ENCODE measurements around the gene GPR137.

Gene GPR137

GRCh38 chr11:64286801-64287159, 1.1 kb downstream of the GPR137 start:
- TF ChIP-seq CTCF (IDR thresholded peaks at IDR 0.05; ENCODE audit: low read depth, low read length) (no peak), POLR2A (IDR thresholded peaks at IDR 0.05; ENCODE audit: extremely low read depth, insufficient read length) (no peak), MAX (IDR thresholded peaks at IDR 0.05; ENCODE audit: low read depth, low read length) (no peak), MYC (IDR thresholded peaks at IDR 0.05; ENCODE audit: low read depth, low read length) (no peak)
- DNase-seq (ENCODE audit: low read depth), result no peak
- no peak overlapping the region for H3K4me3 ChIP-seq (ENCODE audit: low read depth, low read length)

- TF ChIP-seq MAX (IDR thresholded peaks at IDR 0.05; ENCODE audit: low read depth, low read length), result no peak
- no peak for TF ChIP-seq CTCF (IDR thresholded peaks at IDR 0.05; ENCODE audit: low read depth, low read length)
- no peak for TF ChIP-seq POLR2A (IDR thresholded peaks at IDR 0.05; ENCODE audit: extremely low read depth, insufficient read length)
- no peak for TF ChIP-seq MYC (IDR thresholded peaks at IDR 0.05; ENCODE audit: low read depth, low read length)
- no peak overlapping the region for H3K4me3 ChIP-seq (ENCODE audit: low read depth, low read length)
- no peak for DNase-seq (ENCODE audit: low read depth)
These were observed 2.2 kb downstream of the GPR137 start for GRCh38 chr11:64287676-64288352.

GRCh38 chr11:64288353-64288750, 2.7 kb downstream of the GPR137 start:
- no peak overlapping the region for H3K4me3 ChIP-seq (ENCODE audit: low read depth, low read length)
- no peak for DNase-seq (ENCODE audit: low read depth)
- TF ChIP-seq CTCF (IDR thresholded peaks at IDR 0.05; ENCODE audit: low read depth, low read length) (no peak), MAX (IDR thresholded peaks at IDR 0.05; ENCODE audit: low read depth, low read length) (no peak), POLR2A (IDR thresholded peaks at IDR 0.05; ENCODE audit: extremely low read depth, insufficient read length) (no peak), MYC (IDR thresholded peaks at IDR 0.05; ENCODE audit: low read depth, low read length) (no peak)

- TF ChIP-seq MAX (IDR thresholded peaks at IDR 0.05; ENCODE audit: low read depth, low read length) (no peak), POLR2A (IDR thresholded peaks at IDR 0.05; ENCODE audit: extremely low read depth, insufficient read length) (no peak), CTCF (IDR thresholded peaks at IDR 0.05; ENCODE audit: low read depth, low read length) (no peak), MYC (IDR thresholded peaks at IDR 0.05; ENCODE audit: low read depth, low read length) (no peak)
These were observed 3.4 kb downstream of the GPR137 start for GRCh38 chr11:64289002-64289564.

GRCh38 chr11:64290352-64291261, 5.0 kb downstream of the GPR137 start:
- no peak for DNase-seq (ENCODE audit: low read depth)
- H3K4me3 ChIP-seq (ENCODE audit: low read depth, low read length), result no peak overlapping the region
- TF ChIP-seq POLR2A (IDR thresholded peaks at IDR 0.05; ENCODE audit: extremely low read depth, insufficient read length) (no peak), MAX (IDR thresholded peaks at IDR 0.05; ENCODE audit: low read depth, low read length) (no peak), MYC (IDR thresholded peaks at IDR 0.05; ENCODE audit: low read depth, low read length) (no peak), CTCF (IDR thresholded peaks at IDR 0.05; ENCODE audit: low read depth, low read length) (no peak)

More at GRCh38 chr11:64289002-64289564, 3.4 kb downstream of the GPR137 start:
- H3K4me3 ChIP-seq (ENCODE audit: low read depth, low read length), result no peak overlapping the region
- no peak for DNase-seq (ENCODE audit: low read depth)

Data from NB4 (cell line).